Measurements from ENCODE around the gene CLCN6. TPM values are rescaled to one million over a fixed set of nuclear protein-coding genes. Genes with fewer than 3 reads are reported as not detected.

Gene CLCN6
- total and polyA plus RNA-seq, 2 of the 13 experiments (the other 11 are each of a cell fraction or from before 2014, with no cell fraction given), result 14.9 to 19.3 TPM

- no TSS peak for BruUV-seq (replicated peaks)
- Histone ChIP-seq H3K4me1 (ENCODE audit: insufficient read depth, low read length) (peaks cover 67% of the 10 kb centered on the region), H2AFZ (ENCODE audit: low read length) (no peak overlapping the region), H3K4me2 (ENCODE audit: low read depth, low read length) (no peak overlapping the region), H3K36me3 (replicated peaks in 1 of 2; ENCODE audit: control insufficient read depth in 1 of 2, insufficient read depth in 2 of 2, low read length in 2 of 2) (no peaks in the 10 kb centered on the region), H3K27me3 (ENCODE audit: control insufficient read depth in 1 of 2, insufficient read depth in 2 of 2, low read length in 2 of 2) (peaks cover 0 to 5% of the 10 kb centered on the region in 2 experiments; a peak in 1 of 5 replicates), H3K9me3 (ENCODE audit: low read length) (no peaks in the 10 kb centered on the region), H4K20me1 (ENCODE audit: insufficient read depth, low read length) (no peaks in the 10 kb centered on the region), H3K4me3 (replicated peaks in 1 of 3; ENCODE audit: insufficient read depth in 1 of 3, low read depth in 2 of 3, low read length in 3 of 3) (no peak overlapping the region), H3K9ac (ENCODE audit: insufficient read depth, low read depth, low read length) (no peak overlapping the region), H3K79me2 (ENCODE audit: insufficient read depth, low read length) (no peaks in the 10 kb centered on the region), H3K27ac (ENCODE audit: extremely low read length, insufficient read depth, low read length) (no peak overlapping the region)
- FAIRE-seq (no peak), ATAC-seq (no peak; the same call in 1 of the 3 replicates), DNase-seq (ENCODE audit: low spot score) (no peak)
- ChIA-PET POLR2A (interaction anchor here (0.8 kb wide), 1 partner anchor 19 kb away, joined by 3 read pairs; no protein-coding TSS in a partner anchor), CTCF (ENCODE audit: low intra/inter-chr PET ratio, low total read pairs) (no interaction called here)
- peak; percentile 52 for TF ChIP-seq ZNF687 (CRISPR knock-in tag; IDR thresholded peaks at IDR 0.05)
- no peak for TF ChIP-seq NAIF1 (CRISPR knock-in tag; IDR thresholded peaks at IDR 0.05; ENCODE audit: borderline replicate concordance)
- TF ChIP-seq SYNCRIP (IDR thresholded peaks at IDR 0.05; ENCODE audit: insufficient read depth, low read depth, low read length), result no peak
- in situ Hi-C loops (cut with HindIII; ENCODE audit: extremely low pct_ligation_motif_present, low pct_unique_long_range_greater_than_20kb), result no loop called here
- intact Hi-C loops (cut with micrococcal nuclease; ENCODE audit: unreplicated experiment), result no loop called here
- 30% methylated on average over 2 of the region's 3 CpGs for WGBS (ENCODE audit: low lambda C conversion rate)
Measured at GRCh38 chr1:11888877-11889208, 82.9 kb downstream of the CLCN6 start.

All from HepG2 (cell line).